ENCODE measurements around the gene HCFC1R1. TPM values are rescaled to one million over a fixed set of nuclear protein-coding genes. Genes with fewer than 3 reads are reported as not detected.

Gene HCFC1R1
- total RNA-seq, 1 donor from 2014 or later, result 50.8 TPM

- TF ChIP-seq, protein P1, sequence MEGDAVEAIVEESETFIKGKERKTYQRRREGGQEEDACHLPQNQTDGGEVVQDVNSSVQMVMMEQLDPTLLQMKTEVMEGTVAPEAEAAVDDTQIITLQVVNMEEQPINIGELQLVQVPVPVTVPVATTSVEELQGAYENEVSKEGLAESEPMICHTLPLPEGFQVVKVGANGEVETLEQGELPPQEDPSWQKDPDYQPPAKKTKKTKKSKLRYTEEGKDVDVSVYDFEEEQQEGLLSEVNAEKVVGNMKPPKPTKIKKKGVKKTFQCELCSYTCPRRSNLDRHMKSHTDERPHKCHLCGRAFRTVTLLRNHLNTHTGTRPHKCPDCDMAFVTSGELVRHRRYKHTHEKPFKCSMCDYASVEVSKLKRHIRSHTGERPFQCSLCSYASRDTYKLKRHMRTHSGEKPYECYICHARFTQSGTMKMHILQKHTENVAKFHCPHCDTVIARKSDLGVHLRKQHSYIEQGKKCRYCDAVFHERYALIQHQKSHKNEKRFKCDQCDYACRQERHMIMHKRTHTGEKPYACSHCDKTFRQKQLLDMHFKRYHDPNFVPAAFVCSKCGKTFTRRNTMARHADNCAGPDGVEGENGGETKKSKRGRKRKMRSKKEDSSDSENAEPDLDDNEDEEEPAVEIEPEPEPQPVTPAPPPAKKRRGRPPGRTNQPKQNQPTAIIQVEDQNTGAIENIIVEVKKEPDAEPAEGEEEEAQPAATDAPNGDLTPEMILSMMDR (IDR thresholded peaks at IDR 0.05), result no peak
- H3K4me1 ChIP-seq, result peaks cover 2 to 9% of the 10 kb centered on the region in 2 donors
- no peak for DNase-seq (ENCODE audit: low spot score in 2 of 2)
Observed at GRCh38 chr16:2974319-2975056, 49.3 kb downstream of the HCFC1R1 start.

DNA sequence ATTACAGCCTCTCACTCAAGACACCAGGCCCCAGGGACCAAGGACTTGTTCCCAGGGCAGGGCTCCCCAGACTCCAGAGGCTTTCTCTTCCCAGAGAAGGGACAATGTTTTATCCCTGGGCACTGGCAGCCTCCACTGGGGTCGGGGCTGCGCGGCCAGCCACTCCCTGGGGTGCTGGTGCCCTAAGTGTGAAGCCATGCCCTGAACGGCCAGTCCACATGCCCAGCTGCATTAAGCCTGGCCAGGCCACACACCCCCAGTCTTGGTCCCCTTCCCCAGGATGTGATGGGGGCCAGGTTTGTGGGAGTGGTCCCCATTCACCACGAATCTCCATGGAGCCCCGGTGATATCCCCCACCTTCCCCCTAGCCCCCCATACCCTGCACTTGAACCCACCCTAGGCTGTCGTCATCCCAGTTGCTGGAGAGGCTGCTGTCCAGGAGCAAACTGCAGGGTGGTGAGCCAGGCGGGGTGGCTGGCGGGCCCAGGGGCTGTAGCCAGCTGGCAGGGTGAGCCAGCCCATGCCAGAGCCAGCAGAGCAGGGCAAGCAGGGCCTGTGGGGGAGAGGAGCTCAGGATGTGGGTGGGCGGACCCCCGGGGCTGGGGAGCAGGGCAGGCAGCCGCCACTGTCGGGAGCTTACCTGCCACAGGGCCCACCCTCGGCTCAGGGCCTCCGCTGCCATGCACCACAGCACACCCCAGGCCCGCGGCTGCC is 50.0 kb downstream of the HCFC1R1 start:
- Histone ChIP-seq H3K4me3 (no peak overlapping the region), H3K4me1 (peaks cover 3 to 12% of the 10 kb centered on the region in 2 donors), H3K27ac (no peak overlapping the region), H3K27me3 (no peaks in the 10 kb centered on the region), H3K36me3 (no peaks in the 10 kb centered on the region), H3K9me3 (no peaks in the 10 kb centered on the region)
- intact Hi-C loops (cut with DNase I), result no loop called here
- TF ChIP-seq, protein P1 (IDR thresholded peaks at IDR 0.05), result no peak
- DNase-seq (ENCODE audit: low spot score in 2 of 2), result no peak

More at GRCh38 chr16:2974319-2975056, 49.3 kb downstream of the HCFC1R1 start:
- Histone ChIP-seq H3K27ac (no peak overlapping the region), H3K4me3 (no peak overlapping the region), H3K27me3 (no peaks in the 10 kb centered on the region), H3K9me3 (no peaks in the 10 kb centered on the region), H3K36me3 (no peaks in the 10 kb centered on the region)
- intact Hi-C loops (cut with DNase I), result no loop called here

GRCh38 chr16:2973093-2973492 is 50.6 kb downstream of the HCFC1R1 start:
- no peak overlapping the region for H3K27ac ChIP-seq
- intact Hi-C loops (cut with DNase I), result no loop called here
- H3K9me3 ChIP-seq, result no peaks in the 10 kb centered on the region
- peaks cover under 1% of the 10 kb centered on the region for H3K27me3 ChIP-seq
- DNase-seq (ENCODE audit: low spot score in 2 of 2), result no peak
- no peaks in the 10 kb centered on the region for H3K36me3 ChIP-seq
- TF ChIP-seq, protein P1 (IDR thresholded peaks at IDR 0.05), result no peak
- peaks cover 5 to 17% of the 10 kb centered on the region in 2 donors for H3K4me1 ChIP-seq
- no peak overlapping the region for H3K4me3 ChIP-seq

Other genes with a start within 250 kb of the HCFC1R1 start
- gene ELOB, start 246.7 kb downstream of the HCFC1R1 start, total RNA-seq, result 1,184 TPM
- 15.4 TPM for gene PRSS33, start 236.4 kb downstream of the HCFC1R1 start, total RNA-seq
- gene PRSS41, start 225.5 kb downstream of the HCFC1R1 start, total RNA-seq, result not detected
- not detected for gene PRSS21, start 206.7 kb downstream of the HCFC1R1 start, total RNA-seq
- not detected for gene ZG16B, start 193.6 kb downstream of the HCFC1R1 start, total RNA-seq
- gene PRSS22, start 165.8 kb downstream of the HCFC1R1 start, total RNA-seq, result not detected
- gene FLYWCH2, start 140.7 kb downstream of the HCFC1R1 start, total RNA-seq, result 109 TPM
- 74.3 TPM for gene FLYWCH1, start 112.0 kb downstream of the HCFC1R1 start, total RNA-seq
- gene KREMEN2, start 59.7 kb downstream of the HCFC1R1 start, total RNA-seq, result not detected
- gene PAQR4, start 54.6 kb downstream of the HCFC1R1 start, total RNA-seq, result 9.2 TPM
- not detected for gene PKMYT1, start 43.5 kb downstream of the HCFC1R1 start, total RNA-seq
- gene CLDN9, start 11.0 kb downstream of the HCFC1R1 start, total RNA-seq, result not detected
- not detected for gene CLDN6, start 5.8 kb downstream of the HCFC1R1 start, total RNA-seq
- 914 TPM for gene TNFRSF12A, start 3.6 kb downstream of the HCFC1R1 start, total RNA-seq
- 32.6 TPM for gene THOC6, start 93 bp upstream of the HCFC1R1 start, total RNA-seq
- gene BICDL2, start 13.0 kb upstream of the HCFC1R1 start, total RNA-seq, result not detected
- 0.21 TPM for gene MMP25, start 22.6 kb upstream of the HCFC1R1 start, total RNA-seq
- 139 TPM for gene IL32, start 41.7 kb upstream of the HCFC1R1 start, total RNA-seq
- gene ZSCAN10, start 75.4 kb upstream of the HCFC1R1 start, total RNA-seq, result not detected
- gene ZNF205, start 88.6 kb upstream of the HCFC1R1 start, total RNA-seq, result 49.8 TPM
- 25.3 TPM for gene ZNF213, start 111.1 kb upstream of the HCFC1R1 start, total RNA-seq
- not detected for gene OR1F1, start 164.3 kb upstream of the HCFC1R1 start, total RNA-seq
- 14.6 TPM for gene ZNF200, start 211.2 kb upstream of the HCFC1R1 start, total RNA-seq
- 1.1 TPM for gene MEFV, start 232.7 kb upstream of the HCFC1R1 start, total RNA-seq

Data from ascending aorta (tissue), 2 donors.